GM19238 (cell line): Measurements from ENCODE around the gene SH2D2A.
A peak's percentile ranks its signal among the peaks of the same experiment; 100 is the strongest.

ENCODE experiments used
- DNase-seq: peaks from one replicate; pipeline ENCODE4 v3.0.0; 2011; ENCODE audit warnings: low spot score; ENCODE audit not compliant: insufficient read length

The SH2D2A gene

GRCh38 chr1:156847591-156848460, 31.2 kb upstream of the SH2D2A start:
- DNase-seq, result no peak

- DNase-seq, result no peak
Observed at GRCh38 chr1:156846643-156847042, 30.0 kb upstream of the SH2D2A start.

DNA sequence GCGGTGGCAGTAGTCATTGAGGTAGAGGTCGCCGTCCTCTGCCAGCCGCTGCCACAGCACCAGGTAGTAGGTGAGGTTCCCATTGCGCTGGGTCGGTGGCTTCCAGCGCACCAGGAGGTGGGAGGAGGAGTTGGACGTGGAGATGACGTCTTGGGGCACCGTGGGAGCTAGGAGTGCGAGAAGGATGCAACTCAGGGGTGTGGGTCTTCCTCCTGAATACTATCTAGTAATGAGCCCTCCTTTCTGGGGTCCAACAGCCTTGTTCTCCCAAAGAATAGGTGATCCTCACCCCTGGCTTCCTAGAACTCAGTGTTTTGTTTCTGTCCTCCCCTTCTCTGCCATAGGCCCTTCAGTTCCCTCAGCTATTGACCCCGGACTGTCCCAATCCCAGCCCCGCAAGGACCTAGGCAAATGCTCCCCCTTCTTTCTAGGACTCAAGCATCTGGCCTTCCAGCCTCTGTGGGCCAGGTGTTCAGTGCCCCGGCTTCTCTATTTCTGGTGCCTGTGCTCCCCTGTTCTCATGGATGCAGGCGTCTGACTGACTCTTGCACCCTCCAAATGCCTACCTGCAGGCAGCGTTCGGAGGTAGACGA, 29.4 kb upstream of the SH2D2A start:
- DNase-seq, result no peak

DNA sequence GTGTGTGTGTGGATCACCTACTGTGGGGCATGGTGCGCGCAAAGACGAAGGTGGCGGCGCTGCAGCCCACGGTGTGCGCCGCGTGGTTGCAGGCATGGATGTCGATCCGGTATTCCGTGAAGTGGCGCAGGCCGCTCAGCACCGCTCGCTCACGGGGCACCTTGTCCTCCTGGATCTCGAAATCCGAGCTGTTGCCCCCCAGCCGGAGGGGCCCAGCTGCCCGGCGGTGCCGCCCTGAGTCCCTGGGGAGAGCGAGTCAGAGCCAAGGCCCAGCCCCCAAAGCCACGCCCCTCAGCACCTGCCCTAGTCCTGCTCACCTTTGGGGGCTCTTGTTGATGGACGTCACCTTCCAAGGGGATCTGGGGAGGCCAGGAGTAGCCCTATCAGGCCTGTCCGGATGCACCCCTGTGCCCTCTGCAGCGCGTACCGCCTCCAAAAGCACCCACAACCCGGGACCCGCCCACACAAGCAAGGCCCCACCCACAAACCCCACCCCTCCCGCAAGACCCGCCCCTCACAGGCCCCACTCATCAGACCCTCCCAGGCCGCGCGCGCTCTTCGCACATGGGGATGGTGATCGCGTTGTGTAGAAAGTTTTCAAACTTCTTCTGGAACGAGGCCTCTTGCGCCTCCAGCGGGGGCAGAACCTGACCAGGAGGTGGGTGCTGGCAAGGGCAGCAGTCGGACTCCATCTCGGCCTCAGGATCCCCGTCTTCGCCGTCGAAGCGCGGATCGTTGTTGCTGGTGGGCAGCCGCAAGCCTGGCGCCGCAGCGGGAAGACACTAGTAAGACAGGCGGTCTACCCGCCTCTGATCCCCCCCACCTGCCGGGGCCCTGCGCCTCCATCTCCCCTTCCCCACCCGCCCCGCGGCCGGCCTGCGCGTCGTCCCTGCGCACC, 28.7 kb upstream of the SH2D2A start:
- no peak for DNase-seq

GRCh38 chr1:156844638-156845037, 28.0 kb upstream of the SH2D2A start:
- no peak for DNase-seq

DNA sequence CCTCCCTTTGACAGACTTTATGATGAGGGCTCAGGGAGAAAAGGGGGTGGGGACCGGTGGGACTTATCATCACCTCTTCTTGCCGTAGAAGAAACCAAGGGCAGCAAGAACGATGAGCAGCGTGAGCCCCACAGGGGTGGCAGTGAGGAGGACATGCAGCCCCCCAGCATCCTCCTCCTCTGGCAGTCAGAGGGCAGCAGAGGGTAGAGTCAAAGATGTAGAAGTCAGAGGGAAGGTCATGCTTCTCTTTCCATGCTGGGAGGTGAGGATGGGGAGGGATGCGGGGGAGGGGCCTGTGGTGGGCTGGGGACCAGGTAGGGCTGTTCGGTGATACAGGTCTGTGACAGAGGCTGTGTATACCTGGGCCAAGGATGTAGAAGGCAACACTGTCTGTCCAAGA, 27.5 kb upstream of the SH2D2A start:
- DNase-seq, result no peak

GRCh38 chr1:156842618-156843300, 26.1 kb upstream of the SH2D2A start:
- DNase-seq, result no peak

DNA sequence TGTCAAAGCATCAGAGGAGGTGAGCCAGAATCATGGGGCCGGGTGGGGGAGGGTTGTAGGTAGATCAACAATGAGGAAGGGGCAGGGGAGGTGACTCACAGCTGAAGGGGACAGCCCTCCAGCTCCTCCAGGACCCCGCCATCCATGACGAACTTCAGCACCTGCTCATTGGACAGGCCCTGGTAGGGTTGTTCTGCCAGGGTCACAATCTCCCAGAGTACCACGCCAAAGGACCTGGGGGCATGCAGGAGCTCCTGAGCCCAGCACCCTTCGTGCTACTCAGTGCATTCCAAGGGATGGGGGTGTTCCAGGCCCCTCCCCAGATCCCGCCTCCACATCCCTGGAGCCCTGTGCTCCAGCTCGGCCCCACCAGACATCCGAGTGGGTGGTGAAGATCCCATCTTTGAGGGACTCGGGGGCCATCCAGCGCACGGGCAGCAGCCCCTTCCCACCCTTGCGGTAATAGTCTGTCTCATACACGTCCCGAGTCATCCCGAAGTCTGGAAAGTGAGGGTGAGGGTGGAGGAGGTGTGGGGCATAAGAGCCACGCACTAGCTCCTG, 24.7 kb upstream of the SH2D2A start:
- DNase-seq, result no peak

DNA sequence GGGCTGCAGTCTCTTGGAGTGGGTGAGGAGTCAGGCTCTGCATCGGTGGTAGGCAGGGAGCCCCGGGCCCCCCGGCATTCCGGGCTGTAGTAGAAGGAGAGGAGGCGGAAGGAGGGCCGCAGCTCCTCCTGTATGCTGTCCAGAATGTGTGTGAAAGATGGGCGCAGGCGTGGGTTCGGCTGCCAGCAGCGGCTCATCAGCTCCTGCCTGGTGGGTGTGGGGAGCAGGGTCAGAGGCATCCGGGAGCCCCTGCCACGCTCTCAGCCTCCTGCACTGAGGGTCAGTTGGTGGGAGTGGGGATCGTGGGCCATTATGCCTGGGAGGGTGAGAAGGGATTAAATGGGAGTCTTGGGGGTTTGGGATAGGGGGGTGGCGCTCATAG, 24.2 kb upstream of the SH2D2A start:
- no peak for DNase-seq

DNA sequence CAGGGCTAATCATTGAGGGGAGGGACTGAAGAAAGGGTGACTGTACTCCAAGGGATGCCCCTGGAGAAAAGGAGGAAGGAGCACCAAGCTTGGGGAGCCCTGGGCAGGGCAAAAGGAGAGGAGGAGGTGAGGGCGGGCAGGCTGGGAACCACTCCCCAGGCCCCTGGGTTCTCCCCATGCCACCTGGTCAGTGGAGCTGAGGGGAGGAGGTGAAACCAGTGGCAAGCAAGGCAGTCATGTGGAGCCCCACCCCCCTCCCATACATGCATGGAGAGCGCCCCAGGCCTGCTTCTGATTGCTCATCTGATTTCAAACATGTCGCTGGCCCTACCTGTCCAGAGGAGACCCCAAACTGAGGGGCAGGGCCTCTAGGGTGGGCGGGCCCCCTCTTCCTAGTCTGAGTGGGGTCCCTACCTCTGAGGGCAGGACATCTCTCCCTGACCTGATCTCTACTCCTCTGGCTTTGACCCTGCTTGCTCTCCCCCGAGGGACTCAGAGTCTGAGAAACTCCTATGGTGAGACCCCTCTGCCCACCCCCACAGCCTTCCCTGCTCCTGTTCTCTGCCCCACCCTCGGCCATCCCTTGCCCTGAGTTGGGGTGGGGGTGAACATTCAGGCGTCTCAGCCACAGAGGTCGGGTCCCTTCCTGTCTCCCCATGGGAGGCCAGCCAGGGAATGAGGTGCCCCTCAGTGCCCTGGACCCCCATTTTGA, 23.7 kb upstream of the SH2D2A start:
- no peak for DNase-seq

- no peak for DNase-seq
Observed at GRCh38 chr1:156839426-156840109, 22.9 kb upstream of the SH2D2A start.

GRCh38 chr1:156838972-156839371, 22.3 kb upstream of the SH2D2A start:
- peak; percentile 60 for DNase-seq

- no peak for DNase-seq
Observed at GRCh38 chr1:156836892-156837291, 20.2 kb upstream of the SH2D2A start.

DNA sequence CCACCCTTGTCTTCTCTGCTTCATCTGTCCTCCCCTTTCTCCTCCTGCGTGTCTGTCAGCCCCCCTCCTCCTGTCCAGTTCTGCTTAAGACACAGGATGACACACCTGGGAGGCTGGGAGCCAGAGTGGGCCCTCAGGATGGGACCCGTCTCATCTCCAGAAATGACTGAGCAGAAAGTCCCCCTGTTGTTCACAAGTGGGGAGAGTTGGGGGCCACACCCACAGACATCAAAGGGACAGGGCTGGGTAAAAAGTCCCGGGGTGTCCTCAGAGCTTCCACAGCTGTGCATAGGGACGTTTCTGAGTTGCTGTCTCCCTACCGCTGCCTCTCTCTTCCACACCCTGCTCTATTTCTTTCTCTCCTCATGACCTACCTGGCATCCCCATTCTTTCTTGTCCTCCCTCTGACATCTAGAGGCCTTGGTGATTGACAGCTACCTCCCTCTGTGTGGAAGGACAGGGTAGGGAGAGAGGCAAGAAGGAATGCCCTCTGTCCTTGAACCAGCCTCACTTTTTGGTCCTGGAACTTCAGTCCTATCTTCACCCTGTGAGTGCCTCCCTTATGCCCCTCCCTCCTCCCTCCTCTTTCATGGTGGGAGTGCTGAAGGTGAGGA, 19.5 kb upstream of the SH2D2A start:
- DNase-seq, result peak; percentile 36

DNA sequence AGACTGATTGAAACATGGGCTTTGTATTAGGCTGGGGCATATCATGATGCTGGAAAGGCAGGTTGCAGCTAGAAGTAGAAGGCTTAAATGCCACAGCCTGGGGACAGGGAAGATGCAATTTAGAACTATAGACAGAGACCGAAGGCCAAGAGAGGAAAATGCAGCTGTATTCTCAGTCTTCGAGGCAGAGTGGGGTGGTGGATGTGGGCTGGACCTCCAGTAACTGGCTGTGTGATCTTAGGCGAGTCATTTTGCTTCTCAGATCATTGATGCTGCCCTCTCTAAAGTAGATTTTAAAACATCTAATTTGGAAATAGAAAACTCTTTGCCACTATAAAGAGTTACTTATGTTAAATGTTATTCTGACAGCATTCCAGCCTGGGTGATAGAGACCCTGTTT, 17.7 kb upstream of the SH2D2A start:
- DNase-seq, result no peak

DNA sequence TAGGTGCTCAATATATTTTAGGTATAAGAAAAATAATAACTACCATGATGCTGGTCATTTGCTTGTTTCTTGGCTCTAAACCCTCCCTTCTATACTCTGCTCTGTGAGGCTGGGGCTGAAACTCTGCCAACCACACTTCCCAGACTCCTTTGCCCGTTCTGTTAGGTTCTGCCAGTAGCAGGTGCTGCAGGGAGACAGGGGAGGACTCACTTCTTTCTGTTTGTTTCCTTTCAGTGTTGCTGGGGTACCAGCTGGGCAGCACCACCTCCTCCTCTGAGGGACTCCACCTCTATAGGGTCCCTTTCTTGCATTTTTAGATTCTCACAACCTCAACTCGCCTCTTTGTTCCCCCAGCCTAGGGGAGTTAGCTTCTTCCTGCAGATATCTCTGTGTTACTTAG, 17.0 kb upstream of the SH2D2A start:
- DNase-seq, result no peak

- no peak for DNase-seq
Observed at GRCh38 chr1:156832434-156832833, 15.8 kb upstream of the SH2D2A start.

DNA sequence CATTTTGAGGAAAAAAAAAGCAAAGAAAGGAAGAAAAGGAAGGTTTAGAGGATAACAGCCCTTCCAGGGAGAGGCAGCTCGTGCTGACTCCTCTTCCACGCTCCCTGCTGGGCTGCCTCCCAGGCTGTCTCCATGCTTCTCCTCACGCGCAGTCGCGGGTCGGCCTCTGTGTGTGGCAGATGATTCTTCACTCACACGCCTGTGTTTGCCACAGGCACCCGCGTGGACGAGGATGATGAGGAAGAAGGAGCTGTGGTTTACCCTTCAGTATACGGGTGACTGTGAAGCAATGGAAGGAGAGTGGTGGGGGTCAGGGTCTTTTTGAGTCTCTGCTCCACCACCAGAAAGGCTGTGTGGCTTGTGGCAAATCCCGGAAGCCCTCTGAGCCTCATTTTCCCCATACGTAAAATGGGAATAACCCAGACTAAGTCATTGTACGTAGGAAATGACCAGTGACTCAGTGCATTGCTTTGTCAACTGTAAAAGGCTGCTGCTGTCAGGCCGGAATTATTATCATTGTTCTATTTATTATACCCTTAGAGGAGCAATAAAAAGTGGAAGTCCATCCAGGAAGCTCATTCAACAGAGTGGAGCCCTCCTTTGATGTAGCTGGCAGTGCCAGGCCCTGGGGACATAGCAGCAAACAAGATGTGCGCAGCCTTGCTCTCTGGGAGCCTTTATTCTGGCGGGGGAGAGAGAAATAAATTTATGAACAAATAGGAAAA, 11.9 kb upstream of the SH2D2A start:
- no peak for DNase-seq

- DNase-seq, result no peak
Observed at GRCh38 chr1:156826630-156827029, 10.0 kb upstream of the SH2D2A start.
